ENCODE results near the gene CAMTA1.

The CAMTA1 gene

DNA sequence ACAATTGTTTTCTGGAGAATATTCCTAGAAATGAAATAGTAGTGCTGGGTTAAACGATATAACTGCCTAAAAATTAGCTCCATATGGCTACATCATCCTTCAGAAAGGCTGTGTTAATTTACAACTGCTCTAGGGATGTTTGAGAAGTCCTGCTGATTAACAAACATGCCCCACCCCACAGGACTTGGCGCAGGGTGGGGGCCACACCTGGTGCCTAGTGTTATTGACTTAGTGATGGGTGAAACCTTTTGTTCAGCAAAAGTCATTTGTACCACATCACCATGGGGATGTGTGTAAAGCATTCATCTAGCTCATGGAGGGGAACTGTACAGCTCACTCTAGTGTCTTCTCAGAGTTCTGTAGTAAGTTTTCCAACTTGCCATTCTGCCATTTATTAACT is 492.8 kb downstream of the CAMTA1 start:
- DNase-seq = no peak

DNA sequence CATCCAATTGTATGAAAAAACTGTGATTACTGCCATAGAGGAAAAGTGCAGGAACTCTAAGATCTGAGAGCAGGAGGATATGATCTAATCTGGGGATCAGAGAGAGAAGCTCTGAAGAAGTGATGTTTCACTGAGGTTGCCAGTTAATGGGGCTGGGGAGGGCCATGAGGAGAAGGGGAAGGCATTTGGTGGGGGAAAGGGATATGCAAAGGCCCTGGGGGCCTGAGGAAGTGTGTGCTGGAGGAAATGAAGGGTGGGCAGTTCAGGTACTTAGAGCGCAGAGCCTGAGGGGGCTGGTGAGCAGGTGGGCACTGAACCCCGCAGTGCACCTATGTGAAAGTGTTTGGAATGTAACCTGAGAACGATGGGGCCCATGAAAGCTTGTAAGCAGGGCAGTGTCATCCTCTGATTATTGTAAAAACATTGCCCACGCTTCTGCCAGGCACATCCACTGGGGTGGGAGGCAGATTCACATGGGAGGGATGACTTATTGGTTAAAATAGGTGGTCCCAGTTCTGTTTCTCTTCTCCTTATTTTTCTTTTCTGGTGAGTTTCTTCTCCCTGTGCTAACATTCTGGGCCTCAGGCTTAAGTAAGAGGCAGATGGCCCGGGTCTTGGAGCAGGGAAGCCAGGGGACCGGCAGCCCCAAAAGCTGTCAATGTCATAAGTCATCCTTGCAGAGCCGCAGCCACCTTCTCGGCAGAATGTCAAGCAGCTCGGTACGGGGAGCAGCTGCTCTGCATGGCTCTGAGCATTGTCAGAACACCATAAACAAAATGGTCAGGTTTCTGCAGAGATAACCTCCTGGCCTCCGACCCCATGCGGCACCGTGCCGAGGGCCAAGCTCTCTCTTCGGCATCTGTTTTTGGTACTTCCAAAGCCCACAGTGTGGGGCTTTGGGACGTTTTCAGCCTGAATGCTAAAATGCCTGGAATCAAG is 493.8 kb downstream of the CAMTA1 start:
- DNase-seq = no peak

DNA sequence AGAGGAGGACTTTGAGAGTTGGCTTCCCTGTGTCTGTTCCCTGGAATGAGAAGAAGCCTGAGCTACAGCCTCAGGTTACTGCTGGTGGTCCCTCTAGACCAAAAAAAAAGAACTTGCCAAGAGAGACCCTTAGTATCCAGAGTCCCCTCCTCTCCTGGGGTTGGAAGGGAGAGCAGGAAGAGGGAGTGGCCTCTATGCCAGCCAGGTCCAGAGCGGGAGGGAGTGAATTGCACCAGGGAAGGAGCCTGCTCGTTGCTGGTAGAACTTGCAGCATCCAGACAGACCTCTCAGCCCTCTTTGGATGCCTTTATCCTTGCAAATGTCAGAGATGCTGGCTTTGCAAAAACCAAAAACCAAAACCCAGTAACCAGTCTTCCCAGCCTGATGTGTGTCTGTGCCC is 494.5 kb downstream of the CAMTA1 start:
- DNase-seq = no peak

DNA sequence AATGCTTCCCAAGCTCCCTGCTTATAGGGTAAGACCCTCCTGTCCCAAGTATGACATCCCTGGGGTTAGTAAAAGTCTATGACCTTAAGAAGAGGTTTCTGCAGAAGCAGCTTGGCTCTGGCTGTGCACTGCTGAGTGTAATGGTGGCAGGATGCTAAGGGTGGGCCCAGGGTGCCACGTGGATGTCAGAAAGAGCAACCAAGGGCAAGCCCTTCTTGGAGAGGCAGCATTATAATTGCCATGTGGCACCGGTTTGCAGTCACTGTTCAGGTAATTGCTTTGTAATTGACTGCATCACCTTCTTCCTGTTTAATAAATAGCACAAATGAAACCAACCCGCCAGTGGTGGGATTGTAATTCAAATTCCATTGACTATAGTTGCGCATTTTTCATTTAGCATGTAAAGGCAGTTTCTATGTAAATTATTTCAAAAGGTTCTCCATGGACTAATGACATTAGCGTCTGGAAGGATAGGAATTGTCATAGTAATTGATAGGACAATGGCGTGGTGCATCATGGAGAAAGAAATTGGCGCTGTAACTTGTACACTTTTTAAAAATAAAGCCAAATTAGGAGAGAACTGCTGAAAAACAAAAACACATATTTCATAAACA is 495.2 kb downstream of the CAMTA1 start:
- DNase-seq = no peak

DNA sequence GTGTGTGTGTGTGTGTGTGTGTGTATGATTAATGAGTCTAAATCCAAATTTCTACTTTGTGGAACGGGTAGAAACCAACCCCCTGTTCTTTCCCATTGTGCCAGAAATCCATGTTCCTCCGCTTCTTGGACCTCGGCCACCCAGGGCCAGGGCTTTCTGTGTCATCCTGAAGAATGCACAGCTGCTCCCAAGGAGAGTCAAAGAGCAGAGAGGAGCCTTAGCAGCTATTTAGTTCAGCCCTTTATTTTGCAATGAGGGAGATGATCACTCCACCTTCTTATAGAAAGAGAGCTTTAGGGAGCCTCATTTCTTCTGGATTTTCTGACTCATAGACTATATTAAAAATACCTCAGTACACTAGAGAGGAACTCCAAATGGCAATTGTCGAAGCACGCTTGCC is 496.6 kb downstream of the CAMTA1 start:
- DNase-seq = no peak

DNA sequence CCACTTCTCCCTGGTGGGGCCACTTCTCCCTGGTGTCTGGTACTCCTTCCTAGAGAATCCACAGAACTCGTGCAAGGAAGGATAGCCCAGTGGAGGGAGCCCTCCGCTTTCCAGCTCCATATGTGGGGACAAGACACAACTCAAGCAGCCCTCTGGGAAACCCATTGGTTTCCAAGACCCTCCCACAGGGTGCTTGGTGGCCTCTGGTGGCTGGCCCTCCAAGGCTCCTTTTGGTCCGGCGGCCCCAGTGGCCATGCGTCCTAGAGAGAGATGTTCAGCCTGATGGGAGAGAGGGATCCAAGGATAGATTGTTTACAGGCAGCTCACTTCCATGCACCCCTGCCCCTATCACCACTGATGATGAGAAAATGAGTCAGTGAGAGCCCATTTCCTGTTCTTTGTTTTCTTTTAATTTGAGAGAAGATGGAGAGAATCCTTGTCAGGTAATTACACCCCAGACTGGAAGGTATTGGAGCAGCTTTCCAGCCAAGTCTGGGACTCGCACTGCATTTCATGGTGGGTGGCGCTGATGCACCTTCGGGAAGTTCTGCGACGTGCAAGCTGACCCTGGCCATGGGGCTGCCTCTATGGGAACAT is 499.7 kb downstream of the CAMTA1 start:
- no peak for DNase-seq

DNA sequence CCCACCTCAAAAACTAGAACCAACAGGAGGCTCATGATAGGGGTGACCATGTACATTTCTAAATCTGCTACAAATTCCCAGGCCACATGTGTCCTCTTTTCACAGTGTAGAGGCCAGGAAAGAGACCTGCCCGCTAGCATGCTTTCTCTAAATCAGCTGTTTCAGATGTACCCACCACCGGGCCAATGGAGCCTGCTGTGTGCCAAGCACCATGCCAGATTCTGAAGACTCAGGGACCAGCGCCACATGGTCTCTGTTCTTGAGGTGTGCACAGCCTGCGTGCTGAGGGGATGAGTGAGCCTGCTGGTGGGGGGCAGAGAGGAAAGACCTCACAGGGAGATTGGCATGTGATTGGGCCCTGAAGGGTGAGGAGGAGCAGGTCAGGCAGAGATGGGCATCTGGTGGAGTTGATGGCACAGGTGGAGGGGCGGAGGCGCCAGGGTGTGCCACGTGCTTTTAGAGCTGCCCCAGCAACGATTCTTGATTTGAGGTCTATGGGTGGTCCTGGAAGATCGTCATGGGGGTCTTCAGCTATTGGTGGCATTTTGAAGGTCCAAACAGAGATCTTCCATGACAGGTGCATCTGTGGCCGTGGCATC is 500.7 kb downstream of the CAMTA1 start:
- DNase-seq = no peak

DNA sequence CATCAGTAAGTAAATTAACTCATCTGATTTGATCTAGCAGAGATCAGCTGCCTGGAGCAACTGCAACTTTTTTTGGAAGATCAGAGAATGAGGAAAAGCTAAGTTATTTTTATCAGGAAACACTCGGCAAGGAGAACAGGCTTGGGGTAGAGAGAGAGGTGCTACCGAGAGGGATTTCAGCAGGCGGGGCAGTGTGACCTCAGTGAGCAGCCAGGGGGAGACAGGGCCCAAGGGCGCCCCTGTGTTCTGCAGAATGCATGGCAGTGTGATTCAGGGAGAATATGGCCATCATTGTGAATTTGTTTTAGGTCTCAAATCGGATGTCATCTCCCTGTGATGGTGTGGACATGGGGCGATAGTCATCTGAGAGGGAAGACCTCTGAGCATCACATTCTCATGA is 501.8 kb downstream of the CAMTA1 start:
- DNase-seq = no peak

DNA sequence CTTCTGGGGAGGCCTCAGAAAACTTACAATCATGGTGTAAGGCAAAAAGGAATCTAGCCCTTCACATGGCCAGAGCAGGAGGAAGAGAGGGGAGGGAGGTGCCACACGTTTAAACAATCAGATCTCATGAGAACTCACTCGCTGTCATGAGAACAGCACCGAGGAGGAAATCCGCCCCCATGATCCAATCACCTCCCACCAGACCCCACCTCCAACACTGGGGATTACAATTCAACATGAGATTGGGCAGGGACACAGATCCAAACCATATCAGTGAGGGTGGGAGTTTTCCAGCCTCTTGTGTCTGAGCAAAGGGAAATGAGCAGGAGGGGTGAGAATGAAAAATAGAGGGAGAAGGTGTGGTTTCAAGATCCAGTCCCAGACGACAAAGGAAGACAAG is 503.7 kb downstream of the CAMTA1 start:
- DNase-seq = no peak

DNA sequence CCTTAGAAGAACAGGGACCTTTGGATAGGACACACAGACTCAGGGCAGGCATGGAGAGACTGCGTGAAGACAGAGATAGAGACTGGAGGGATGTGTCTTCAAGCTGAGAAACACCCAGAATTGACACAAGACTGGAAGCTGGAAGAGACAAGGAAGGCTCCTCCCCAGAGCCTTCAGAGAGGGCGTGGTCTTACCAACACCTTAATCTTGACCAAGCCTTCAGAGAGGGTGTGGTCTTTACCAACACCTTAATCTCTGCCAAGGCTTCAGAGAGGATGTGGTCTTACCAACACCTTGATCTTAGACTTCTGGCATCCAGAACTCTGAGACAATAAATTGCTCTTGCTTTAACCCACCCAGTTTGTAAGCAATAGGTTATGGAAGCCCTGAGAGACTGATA is 504.4 kb downstream of the CAMTA1 start:
- no peak for DNase-seq

DNA sequence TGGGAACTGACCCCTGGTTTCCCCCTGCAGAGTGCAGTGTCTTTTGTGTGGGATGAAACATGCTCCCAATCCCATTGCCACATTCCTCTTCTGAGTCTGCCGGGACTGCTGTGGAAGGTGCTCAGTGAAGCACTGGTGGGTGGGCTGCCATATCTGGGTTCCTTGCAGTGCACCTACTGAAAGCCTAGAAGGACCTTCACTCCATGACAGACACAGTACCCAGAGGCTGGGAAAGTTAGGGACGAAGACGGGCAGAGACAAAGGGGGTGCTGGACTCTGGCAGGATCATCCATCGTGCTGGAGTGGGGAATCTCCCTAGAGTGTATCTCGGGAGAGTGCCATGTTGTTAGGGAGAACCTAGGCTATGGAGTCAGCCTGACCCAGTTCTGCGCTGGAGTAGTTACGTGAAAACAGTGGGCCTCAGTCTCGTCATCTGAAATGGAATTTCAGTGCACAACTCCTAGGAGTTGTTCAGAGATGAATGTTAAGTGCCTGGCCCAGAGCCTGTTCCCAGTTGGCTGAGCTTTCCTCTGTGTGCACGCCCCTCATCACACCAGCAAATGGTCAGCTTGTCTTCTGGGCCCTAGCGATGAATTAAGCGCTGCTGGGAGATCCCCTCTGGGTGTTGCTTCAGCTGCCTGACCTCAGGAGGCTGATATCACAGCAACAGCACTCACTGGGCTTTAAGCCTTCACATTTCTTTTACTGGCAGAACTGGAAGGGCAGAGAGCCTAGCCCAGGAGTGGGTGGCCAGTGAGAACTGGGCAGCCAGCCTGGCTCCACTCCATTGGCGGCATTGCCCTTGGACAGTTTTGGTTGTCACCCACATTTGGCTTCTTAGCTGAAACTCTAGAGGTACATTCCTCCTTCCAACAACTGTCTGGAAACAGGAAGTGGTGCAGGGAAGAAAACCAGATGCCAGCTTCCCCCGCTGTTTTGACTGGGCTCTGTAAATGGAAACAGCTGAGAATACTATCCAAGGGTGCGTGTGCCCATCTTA is 506.0 kb downstream of the CAMTA1 start:
- DNase-seq = no peak

DNA sequence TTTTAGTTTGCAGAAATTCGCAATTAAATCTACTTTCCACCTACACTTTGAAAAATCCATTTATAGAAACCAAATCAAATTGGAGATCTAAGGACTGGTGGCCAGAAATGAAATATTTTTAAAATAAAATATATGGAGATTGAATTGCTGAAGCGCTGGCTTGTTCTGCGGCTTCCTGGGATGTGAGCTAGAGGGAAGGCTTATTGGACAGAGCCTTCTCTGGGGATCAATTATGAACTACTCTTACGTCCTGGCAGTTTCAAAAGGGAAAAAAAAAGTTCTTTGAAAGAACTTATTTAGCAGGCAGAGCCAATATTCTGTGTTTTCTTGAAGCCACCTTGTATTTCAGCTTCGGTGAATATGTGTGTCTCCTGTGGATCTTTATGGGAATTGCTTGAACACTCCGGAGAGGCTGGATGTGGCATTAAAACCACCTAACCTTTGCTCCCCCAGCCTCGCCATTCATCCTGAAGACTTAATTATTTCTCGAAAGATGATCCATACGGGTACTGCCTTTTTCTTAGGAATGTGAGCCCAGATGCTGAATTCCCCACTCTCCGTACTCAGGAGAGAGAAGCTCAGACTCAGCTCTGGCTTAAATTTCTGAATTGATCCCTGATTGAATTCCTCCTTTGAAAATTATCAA is 506.9 kb downstream of the CAMTA1 start:
- no peak for DNase-seq

DNA sequence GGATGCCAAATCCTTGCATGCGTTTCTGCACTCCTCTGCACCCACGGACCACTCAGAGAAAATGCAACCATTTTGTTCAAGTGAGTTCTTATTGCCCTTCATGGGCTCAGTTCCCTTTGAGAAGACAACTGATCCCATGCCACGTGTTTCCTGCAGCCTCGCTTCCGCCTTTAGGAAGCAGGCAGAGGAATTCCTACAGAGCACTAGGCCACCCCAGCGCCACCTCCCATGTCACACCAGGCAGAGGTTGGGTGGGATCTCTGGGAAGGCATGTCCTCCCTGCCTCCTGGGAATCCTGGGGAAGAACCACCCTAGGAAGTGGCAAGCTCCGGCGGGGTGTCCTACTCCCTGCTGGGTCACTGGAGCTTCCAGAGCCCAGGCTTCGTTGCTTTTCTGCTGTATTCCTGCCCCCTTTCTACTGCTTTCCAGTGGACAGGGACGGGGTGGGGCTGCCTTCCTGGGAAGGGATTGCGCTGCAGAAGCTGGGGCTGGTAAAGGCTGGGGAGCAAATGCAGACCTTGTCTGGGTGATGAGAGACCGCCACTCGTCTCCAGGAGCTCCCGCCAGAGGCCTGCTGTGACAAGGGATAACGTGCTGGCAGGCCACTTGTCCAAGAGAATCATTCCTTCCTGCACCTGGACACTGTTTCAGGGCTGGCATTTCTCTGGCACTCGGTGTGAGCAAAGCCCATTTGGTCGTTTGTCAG is 507.6 kb downstream of the CAMTA1 start:
- no peak for DNase-seq

DNA sequence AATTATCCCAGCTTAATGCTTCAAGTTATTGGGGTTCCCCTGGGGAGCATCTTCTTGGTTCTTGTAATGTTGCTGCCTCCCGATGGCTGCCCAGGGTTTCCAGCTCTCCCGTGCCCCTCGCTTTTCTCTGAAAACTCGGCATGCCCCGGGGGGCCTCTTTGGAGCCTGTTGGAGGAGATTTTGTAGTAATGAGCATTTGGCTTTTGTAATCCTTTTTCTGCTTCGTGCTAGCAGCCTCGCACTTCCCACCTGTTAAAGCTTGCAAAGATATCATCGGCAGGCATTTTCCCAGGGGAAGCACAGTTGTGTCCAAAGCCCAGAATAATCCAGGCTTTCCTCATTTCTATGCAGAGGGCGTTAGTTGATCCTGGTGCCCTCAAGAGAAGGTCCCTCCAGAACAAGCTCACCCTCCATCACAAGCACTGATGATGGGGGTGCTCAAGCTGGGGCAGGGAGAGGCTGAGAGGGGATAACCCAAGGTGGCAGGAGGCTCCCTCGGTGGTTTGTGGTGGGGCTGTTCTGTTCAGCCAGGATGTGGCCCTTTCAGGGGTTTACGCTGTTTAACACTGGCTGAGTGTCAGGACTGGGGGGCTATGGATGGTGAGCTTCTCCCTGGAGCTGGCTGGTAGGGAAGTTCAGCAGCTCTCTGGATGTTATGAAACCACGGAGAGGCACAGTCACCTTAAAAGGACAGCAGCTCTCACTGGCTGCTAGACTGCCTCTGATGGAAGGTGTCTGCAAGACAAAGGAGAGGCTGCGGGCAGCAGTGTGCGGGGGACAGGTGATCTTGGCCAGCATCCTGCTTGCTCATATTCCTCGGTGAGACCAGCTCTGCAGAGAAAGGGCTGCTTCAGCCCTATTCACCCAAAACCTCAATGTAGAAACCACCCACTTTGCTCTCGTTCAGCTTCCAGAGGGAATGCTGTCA is 508.7 kb downstream of the CAMTA1 start:
- no peak for DNase-seq

DNA sequence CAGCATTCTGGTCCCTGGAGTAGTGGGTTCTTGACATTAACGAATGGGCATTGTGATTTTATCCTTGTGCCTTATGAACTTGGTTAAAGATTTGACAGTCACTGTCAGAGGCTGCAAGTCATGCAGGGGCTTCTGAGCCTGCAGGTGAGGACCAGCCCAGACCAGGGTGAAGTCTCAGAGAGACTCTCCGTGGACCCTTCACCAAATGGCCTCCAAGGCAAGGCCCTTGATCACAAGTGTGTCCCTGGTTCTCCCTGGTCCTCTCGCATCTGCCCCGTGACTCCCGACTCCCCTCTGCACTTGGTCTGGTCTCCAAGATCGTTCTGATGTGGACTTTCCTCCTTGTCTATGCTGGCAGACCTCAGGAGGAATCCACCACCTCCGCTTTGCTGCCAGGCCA is 509.4 kb downstream of the CAMTA1 start:
- no peak for DNase-seq

DNA sequence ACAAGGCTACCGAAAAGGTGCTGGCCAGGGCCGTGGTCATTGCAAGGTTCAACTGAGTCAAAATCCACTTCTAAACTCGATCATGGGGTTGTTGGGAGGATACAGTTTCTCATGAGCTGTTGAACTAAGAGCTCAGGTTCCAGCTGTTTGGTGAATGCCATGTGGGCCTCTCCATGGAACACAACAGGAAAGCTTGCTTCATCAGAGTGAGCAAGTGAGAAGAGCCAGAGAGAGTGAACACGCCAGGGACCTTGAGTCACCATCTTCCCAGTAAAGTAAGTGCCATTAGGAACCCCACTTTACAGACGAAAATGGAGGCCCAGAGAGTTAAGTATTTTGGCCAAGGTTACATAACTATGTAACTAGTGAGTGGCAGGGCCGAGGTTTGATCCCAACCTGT is 510.7 kb downstream of the CAMTA1 start:
- DNase-seq = no peak

DNA sequence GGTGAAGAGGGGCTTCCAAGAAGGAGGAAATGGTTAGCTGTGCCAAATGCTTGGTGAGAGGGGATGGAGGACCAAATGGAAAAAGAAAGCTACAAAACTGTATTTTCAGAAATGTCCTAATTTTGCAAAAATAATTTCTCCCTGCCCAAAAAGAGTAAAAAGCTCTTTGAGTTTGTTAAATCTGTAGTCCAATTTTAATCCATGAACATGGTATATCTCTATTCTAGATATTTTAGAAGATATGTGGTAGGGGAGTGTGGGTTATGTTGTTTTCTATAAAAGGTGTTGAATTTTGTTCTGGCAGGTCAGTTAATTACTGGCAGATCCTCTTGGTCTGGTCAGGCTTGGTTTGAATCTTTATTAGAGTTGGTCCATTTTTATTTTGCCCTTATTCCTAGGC is 511.7 kb downstream of the CAMTA1 start:
- DNase-seq = no peak

DNA sequence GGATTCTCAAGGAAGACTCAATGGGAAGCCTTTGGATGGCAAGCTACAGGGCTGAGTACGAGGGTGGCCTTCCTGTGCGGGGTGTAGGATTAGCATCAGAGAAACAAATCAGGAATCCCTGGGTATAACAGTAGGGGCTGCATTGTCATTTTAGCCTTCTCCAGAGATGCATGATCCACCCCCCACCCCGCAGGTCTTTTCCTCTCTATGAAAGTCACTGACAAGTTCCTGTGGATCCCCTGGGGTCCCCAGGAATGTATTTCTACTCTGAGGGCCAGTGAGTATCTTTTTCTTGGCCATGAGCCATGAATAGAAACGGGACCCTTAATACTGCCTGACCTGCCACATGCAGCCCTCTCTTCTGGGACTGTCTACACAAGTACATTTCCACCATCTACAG is 512.9 kb downstream of the CAMTA1 start:
- DNase-seq = no peak

DNA sequence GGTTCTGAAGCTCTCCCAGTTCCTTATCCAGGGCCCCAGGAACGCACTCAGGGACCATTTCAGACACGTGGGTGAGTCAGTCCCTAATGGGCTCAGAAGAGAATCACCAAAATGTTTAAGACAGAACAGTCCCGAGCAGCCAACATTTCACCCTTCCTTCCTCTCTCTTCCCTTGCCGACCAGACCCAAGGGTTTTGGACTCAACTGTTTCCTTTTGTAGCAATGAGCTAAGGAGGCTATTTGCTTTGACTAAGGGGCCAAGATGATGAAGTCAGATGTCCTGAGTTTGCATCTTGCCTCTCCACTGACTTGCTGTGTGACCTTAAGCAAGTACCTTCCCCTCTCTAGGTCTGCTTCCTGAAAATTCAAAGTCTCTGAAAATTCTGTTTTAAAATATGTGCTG is 513.5 kb downstream of the CAMTA1 start:
- DNase-seq = no peak

DNA sequence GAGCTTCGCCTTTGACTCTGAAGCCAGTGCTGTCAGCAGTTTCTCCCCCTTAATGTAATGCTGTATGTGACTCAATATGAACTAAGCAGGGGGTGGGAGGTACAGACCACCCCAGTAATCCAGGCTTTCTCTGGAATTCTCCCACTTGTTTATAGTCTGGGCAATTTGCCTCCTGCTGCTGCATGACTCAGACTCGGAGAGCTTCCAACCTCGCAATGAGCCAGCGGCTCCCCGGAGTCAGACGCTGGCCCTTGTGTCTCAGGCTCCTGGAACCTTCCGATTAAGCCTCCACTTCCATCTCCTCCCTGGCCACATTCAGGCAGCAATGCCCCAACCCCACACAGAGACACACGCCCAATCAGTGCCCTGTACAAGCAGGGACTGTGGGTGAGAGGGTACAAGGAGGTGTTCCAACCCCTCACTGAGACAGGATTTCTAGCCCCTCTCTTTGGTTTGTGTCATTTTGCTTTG is 514.1 kb downstream of the CAMTA1 start:
- DNase-seq = no peak

Measured in activated gamma-delta T cell (primary cell).